ENCODE measurements around the gene VHLL. TPM values are rescaled to one million over a fixed set of nuclear protein-coding genes. Genes with fewer than 3 reads are reported as not detected.
"Not testable (repeated sequence)": the region's sequence is repeated elsewhere in the genome, so short reads cannot be mapped to it uniquely, and the experiment has no call there.

VHLL gene
- total RNA-seq: not detected

DNA sequence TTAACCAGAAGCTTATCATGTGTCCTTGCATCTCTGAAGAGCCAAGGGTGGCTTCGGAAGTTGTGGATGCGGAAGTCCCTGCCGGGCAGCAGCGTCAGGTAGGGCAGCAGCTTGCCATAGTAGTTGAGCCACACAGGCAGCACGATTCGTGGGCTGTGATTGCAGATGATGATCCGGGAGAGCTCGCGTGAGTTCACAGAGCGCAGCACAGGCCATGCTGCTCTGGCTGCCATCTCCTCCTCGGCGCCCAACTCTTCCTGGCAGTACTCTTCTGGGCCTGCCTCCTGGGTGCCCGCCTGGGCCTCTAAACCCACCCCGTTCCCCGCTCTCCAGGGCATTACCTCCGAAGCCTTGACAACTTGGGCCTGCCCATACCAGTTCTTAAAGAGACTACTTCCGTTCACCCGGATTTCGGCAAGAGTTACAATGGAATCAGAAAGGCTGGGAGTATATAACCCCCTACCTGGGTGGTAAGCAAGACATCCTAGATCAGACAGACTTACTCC is at the start of gene VHLL:
VHLL (minus strand) TSS at position 456 of the 506 bp plus-strand sequence; CDS start at position 338, 118 bp downstream.
- peaks cover 18% of the 10 kb centered on the region for H3K4me1 ChIP-seq (ENCODE audit: insufficient read depth, low read length)
- H3K4me3 ChIP-seq (ENCODE audit: low read length): no peak within 1 kb of the TSS

DNA sequence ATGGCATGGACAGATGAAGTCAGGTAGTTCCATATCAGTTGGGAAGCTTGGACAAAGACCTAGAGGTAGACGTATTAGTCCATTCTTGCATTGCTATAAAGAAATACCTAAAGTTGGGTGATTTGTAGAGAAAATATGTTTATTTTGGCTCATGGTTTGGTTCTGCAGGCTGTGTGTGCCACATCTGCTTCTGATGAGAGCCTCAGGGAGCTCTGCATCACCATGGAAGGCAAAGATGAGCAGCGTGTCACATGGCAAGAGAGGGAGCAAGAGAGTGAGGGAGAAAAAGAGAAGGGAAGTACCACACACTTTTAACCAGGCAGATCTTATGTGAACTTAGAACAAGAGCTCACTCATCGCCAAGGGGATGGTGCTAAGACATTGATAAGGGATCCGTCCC is 48.2 kb upstream of the VHLL start:
- Histone ChIP-seq H3K9me3 (ENCODE audit: low read depth, low read length) (no peaks in the 10 kb centered on the region), H3K27me3 (ENCODE audit: insufficient read depth, low read length) (peaks cover 3% of the 10 kb centered on the region), H3K4me3 (ENCODE audit: low read length) (no peak overlapping the region), H3K4me1 (ENCODE audit: insufficient read depth, low read length) (no peaks in the 10 kb centered on the region)

More for the DNA sequence above, at the start of gene VHLL:
- H3K9me3 ChIP-seq (ENCODE audit: low read depth, low read length): no peaks in the 10 kb centered on the region
- H3K27me3 ChIP-seq (ENCODE audit: insufficient read depth, low read length): no peaks in the 10 kb centered on the region

DNA sequence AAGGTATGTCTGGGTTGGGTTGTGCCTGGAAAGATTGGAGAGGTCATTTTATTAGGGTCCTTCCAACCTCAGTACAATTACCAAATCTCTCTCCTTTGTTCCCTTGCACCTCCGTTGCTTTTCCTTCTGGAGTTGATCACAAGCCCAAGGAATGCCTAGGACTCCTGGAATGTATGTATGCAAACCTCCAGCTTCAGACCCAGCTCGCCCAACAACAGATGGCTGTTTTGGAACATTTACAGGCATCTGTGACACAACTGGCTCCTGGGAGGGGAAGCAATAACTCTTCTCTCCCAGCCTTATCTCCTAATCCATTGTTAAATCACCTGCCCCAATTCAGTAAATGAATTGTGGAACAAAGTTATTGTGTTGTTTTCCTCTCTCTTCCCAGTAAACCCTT is 47.5 kb upstream of the VHLL start:
- peaks cover 3% of the 10 kb centered on the region for H3K27me3 ChIP-seq (ENCODE audit: insufficient read depth, low read length)
- no peaks in the 10 kb centered on the region for H3K4me1 ChIP-seq (ENCODE audit: insufficient read depth, low read length)
- H3K9me3 ChIP-seq (ENCODE audit: low read depth, low read length): no peaks in the 10 kb centered on the region
- no peak overlapping the region for H3K4me3 ChIP-seq (ENCODE audit: low read length)

DNA sequence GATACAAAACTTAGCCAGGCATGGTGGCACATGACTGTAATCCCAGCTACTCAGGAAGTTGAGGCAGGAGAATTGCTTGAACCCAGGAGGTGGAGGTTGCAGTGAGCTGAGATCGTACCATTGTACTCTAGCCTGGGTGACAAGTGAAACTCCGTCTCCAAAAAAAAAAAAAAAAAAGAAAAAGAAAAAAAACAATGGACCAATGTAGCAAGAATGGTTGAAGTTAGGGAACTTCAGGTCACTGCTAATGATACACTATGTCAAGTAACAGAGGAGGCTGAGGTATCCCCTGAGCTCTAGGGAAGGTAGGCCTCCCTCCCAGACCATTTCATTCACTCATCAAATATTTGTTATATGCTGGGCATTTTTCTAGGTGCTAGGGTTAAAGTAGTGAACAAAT is 46.9 kb upstream of the VHLL start:
- H3K4me3 ChIP-seq (ENCODE audit: low read length); H3K4me1 ChIP-seq (ENCODE audit: insufficient read depth, low read length); H3K9me3 ChIP-seq (ENCODE audit: low read depth, low read length); H3K27me3 ChIP-seq (ENCODE audit: insufficient read depth, low read length): not testable (repeated sequence)

DNA sequence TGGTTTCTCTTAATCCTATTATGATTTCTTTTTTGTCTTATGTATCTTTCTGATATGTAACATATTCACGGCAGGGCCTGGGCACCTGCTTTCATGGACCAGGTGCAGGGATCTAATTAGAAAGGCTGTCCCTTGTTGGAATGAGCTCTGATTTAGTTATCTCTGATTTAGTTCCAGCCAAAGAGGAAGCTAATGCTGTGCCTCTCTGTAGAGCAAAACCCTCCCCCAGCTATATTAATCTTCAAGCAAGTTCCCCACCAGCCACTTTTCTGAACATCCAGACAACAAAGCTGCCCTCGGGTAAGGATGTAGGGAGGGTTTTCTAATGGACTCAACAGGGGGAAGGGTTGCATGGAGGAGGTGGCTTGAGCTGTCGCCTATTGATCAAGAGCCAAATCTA is 45.3 kb upstream of the VHLL start:
- Histone ChIP-seq H3K4me1 (ENCODE audit: insufficient read depth, low read length) (no peaks in the 10 kb centered on the region), H3K4me3 (ENCODE audit: low read length) (no peak overlapping the region), H3K27me3 (ENCODE audit: insufficient read depth, low read length) (no peaks in the 10 kb centered on the region), H3K9me3 (ENCODE audit: low read depth, low read length) (no peaks in the 10 kb centered on the region)

DNA sequence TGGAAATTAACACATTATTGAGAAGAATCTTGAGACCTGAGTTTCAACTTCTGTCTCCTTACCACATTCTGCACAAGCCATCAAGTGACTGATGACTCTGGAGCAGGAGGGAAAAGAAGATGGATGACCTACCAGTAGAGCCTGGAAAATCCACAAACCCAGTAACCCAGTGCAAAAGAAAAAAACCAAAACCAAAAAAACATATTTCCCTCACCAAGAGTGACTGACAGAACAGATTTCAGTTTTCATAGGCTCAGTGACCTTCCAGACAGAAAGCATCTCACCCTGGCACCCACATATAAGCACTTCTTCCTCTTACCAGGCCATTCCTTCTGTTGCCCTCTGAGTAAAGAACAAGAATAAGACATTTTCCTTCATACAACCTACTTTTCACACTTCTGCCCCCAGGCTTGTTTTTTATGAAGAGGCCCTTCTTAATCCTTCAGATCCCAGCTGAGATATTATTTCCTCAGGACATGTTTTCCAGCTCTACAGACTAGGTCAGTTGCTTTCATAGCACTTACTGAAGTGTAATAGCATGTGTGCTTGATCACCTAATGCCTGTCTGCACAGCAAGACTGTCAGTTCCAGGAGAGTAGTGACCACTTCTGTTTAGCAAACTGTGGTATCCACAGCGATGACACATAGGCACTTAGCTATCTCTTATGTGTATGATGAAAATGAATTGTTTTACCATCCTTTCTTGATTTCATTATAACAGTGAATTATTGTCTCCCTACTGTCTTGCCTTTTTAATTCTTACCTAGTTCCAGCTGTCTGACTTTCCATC is 43.3 kb upstream of the VHLL start:
- Histone ChIP-seq H3K4me3 (ENCODE audit: low read length) (no peak overlapping the region), H3K4me1 (ENCODE audit: insufficient read depth, low read length) (peaks cover 4% of the 10 kb centered on the region), H3K27me3 (ENCODE audit: insufficient read depth, low read length) (no peaks in the 10 kb centered on the region), H3K9me3 (ENCODE audit: low read depth, low read length) (no peaks in the 10 kb centered on the region)

DNA sequence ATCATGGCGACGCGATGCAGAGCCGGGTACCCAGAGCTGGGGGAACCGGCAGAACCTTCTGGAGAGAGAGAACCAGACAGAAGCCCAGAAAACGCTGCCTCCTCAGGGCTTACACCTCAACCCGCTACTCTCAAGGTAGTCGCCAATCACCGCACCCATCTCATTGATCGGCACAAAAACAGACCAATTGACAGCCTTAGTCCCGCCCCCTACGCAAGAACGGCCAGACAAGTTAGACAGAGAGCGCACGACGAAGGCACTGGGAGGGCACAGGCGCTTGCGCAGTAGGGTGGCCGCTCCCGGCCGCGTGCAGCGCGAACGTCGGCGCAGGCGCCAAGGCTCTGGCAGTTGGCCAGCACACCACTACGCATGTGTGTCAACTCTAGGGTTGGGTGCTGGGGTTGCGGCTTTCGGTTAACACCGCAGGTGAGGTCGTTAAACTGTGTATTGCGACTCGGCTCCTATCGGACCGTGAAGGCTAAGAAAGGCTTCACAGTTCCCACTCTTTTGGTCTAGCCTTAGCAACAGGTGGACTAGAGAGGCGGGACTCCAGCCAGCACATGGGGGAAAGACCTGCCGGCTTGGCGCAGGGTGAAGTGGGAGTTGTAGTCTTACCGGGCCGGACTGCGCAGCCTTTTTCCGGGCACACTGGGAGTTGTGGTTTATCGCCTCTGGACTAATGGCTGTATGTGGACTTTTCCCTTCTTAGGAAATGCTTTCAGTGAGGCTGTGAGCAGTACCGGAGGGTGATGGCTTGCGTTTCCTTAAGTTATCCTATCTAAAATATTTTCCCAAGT is 39.3 kb upstream of the VHLL start, which contains the start of the genes CCT3 and TSACC:
CCT3 (minus strand) TSS at position 113 of the 797 bp plus-strand sequence; CDS start at position 5, 108 bp downstream.
TSACC (plus strand) TSS at position 347 of the 797 bp plus-strand sequence. CDS start 1,232 bp downstream, outside the sequence.
- Histone ChIP-seq H3K4me3 (ENCODE audit: low read length) (peak within 1 kb of the TSS; percentile 82), H3K9me3 (ENCODE audit: low read depth, low read length) (no peaks in the 10 kb centered on the region), H3K27me3 (ENCODE audit: insufficient read depth, low read length) (no peaks in the 10 kb centered on the region), H3K4me1 (ENCODE audit: insufficient read depth, low read length) (peaks cover 17% of the 10 kb centered on the region)

DNA sequence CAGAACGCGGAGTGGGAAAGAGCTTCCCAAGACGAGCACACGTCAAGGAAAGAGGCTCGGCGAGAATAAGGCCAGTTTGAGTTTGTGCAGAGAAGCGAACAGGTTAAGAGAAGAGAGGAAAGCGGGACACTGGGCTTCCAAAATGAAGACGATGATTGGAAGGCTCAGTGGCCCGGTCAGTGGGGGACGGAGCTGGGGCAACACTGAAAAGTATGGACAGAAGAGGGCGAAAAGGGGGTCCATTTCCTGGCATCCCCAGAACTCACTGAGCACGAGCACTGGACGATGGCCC is 38.7 kb upstream of the VHLL start:
- H3K4me1 ChIP-seq (ENCODE audit: insufficient read depth, low read length): peaks cover 17% of the 10 kb centered on the region
- no peaks in the 10 kb centered on the region for H3K27me3 ChIP-seq (ENCODE audit: insufficient read depth, low read length)
- H3K9me3 ChIP-seq (ENCODE audit: low read depth, low read length): no peaks in the 10 kb centered on the region
- H3K4me3 ChIP-seq (ENCODE audit: low read length): peak overlapping the region; percentile 82

DNA sequence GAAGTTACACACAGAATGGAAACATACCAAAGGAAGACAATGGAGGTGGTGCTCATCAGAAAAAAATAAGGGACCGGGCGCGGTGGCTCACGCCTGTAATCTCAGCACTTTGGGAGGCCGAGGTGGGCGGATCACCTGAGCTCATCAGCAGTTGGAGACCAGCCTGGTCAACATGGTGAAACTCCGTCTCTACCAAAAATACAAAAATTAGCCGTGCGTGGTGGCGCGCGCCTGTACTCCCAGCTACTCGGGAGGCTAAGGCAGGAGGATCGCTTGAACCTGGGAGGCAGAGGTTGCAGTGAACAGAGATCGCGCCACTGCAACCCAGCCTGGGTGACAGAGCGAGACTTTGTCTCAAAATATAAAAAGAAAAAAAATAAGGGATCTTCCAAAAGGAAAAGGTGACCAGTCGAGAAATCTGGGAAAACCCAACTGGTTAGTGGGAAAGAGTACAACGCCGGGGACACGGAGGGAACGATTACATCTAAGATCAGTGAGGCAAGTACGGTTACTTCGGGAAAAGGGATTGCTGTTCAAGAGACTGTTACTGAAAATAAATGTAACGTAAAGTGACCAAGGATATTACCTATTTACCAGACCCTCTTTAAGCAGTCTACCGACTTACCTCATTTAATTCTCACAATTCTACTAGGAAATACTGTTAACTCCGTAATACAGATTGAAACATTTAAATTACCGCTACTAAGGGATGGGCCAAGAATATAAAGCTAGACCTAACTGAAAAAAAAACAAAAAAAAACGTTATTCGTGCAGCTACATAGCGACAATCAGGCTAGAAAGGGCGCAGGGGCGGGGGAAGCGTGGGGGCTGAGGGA is 38.2 kb upstream of the VHLL start:
- no peaks in the 10 kb centered on the region for H3K9me3 ChIP-seq (ENCODE audit: low read depth, low read length)
- H3K4me1 ChIP-seq (ENCODE audit: insufficient read depth, low read length): peaks cover 17% of the 10 kb centered on the region
- H3K4me3 ChIP-seq (ENCODE audit: low read length): peak overlapping the region; percentile 82
- no peaks in the 10 kb centered on the region for H3K27me3 ChIP-seq (ENCODE audit: insufficient read depth, low read length)

DNA sequence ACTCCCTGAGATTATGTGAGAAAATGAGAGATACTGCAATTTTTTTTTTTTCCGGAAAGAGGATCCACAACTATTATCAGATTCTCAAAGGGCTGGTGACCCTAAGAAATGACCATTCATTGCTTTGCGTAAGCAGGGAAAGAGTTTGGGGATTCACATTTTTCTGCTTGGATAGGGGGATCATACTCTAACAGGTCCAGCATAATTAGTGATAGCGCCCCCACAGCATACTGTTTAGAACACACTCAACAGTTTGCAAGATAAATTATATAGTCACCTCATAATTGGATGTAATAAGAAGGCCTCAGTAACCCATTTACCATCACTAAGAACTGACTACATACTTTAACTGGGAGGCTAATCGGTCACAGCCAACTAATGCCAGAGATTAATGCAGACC is 37.1 kb upstream of the VHLL start:
- Histone ChIP-seq H3K27me3 (ENCODE audit: insufficient read depth, low read length) (no peaks in the 10 kb centered on the region), H3K4me1 (ENCODE audit: insufficient read depth, low read length) (peaks cover 17% of the 10 kb centered on the region), H3K4me3 (ENCODE audit: low read length) (no peak overlapping the region), H3K9me3 (ENCODE audit: low read depth, low read length) (no peaks in the 10 kb centered on the region)

DNA sequence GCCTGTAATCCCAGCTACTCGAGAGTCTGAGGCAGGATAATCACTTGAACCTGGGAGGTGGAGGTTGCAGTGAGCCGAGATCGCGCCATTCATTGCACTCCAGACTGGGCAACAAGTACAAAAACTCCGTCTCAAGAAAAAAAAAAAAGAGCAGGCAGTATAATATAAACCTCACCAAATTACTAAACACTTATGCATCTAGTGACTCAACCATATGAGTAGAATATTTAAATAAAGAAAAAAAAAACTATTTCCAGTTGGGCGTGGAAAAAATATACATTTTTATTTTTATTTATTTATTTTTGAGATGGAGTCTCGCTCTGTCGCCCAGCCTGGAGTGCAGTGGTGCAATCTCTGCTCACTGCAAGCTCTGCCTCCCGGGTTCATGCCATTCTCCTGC is 24.1 kb upstream of the VHLL start:
- not testable (repeated sequence) for H3K4me3 ChIP-seq (ENCODE audit: low read length); H3K9me3 ChIP-seq (ENCODE audit: low read depth, low read length); H3K27me3 ChIP-seq (ENCODE audit: insufficient read depth, low read length); H3K4me1 ChIP-seq (ENCODE audit: insufficient read depth, low read length)

DNA sequence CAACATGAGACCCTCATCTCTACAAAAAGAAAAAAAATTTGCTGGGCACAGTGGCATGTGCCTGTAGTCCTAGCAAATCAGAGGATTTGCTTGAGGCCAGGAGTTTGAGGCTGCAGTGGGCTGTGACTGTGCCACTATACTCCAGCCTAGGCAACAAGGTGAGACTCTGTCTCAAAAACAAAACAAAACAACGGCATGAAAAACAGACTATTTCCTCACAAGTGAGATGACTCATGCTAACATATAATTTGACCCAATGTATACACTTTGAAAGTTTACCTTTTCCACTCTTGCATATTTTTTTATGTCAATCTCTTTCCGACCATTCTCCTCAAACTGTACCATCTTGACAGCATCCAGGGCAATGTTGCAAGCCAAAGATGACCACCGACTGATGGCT is 21.5 kb upstream of the VHLL start:
- H3K27me3 ChIP-seq (ENCODE audit: insufficient read depth, low read length): no peaks in the 10 kb centered on the region
- H3K4me3 ChIP-seq (ENCODE audit: low read length): no peak overlapping the region
- H3K4me1 ChIP-seq (ENCODE audit: insufficient read depth, low read length): no peaks in the 10 kb centered on the region
- H3K9me3 ChIP-seq (ENCODE audit: low read depth, low read length): no peaks in the 10 kb centered on the region

DNA sequence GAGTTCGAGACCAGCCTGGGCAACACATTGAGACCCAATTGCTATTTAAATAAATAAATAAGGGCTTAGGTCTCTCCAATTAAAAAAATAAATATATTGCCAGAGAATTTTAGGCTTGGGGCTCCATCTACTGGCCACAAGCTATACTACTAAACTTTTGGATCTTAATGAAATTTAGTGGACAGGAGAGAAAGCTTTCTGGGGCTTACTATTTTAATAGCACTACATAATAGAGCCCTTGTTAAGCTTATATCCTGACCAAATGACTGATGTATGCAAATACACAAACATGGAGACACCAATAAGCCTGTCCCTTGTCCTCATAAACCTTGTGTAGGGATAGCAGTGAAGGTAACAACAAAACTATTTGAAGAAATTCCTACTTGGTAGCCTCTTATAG is 20.6 kb upstream of the VHLL start:
- Histone ChIP-seq H3K4me1 (ENCODE audit: insufficient read depth, low read length) (no peaks in the 10 kb centered on the region), H3K4me3 (ENCODE audit: low read length) (no peak overlapping the region), H3K9me3 (ENCODE audit: low read depth, low read length) (no peaks in the 10 kb centered on the region), H3K27me3 (ENCODE audit: insufficient read depth, low read length) (no peaks in the 10 kb centered on the region)

DNA sequence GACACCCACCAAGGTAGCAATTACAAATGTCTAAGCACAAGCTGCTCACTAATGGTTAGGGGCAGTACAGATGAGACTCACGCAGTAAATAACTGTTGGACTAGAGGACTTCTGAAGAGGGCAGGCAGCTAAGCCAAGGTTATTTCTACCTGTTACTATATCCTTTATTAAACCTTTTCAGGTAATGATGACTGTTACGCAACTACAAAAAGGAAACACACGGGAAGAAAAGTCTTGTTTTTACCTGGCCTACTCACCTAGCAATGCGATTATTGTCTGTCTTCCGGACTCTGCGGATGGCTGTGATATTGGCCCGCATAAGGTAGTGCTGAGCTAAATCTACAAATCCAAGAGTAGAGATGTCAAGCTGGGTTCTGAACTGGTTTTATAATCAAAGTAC is 17.8 kb upstream of the VHLL start:
- Histone ChIP-seq H3K27me3 (ENCODE audit: insufficient read depth, low read length) (no peaks in the 10 kb centered on the region), H3K4me1 (ENCODE audit: insufficient read depth, low read length) (no peaks in the 10 kb centered on the region), H3K4me3 (ENCODE audit: low read length) (no peak overlapping the region), H3K9me3 (ENCODE audit: low read depth, low read length) (no peaks in the 10 kb centered on the region)

DNA sequence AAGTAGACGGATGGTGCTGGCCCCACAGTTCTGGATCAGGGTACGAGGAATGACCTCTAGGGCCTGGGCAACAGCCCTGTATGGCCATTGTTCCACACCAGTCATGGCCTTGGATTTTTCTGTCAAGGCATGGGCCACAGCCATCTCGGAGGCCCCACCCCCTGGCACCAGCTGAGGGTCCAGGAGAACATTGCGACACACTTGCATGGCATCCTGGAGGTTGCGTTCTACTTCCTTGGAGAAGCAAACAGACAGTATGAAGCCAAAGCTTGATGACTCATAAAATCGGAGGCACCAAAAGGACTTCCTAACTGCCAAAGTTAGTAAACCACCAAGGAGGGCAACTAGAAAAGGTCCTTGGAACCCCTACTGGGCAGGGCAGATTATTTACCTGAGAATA is 11.9 kb upstream of the VHLL start:
- no peak overlapping the region for H3K4me3 ChIP-seq (ENCODE audit: low read length)
- no peaks in the 10 kb centered on the region for H3K27me3 ChIP-seq (ENCODE audit: insufficient read depth, low read length)
- no peaks in the 10 kb centered on the region for H3K9me3 ChIP-seq (ENCODE audit: low read depth, low read length)
- H3K4me1 ChIP-seq (ENCODE audit: insufficient read depth, low read length): peaks cover 6% of the 10 kb centered on the region

Data from mononuclear cell (primary cell).